ENCODE results near the gene ASIP. TPM values are rescaled to one million over a fixed set of nuclear protein-coding genes. Genes with fewer than 3 reads are reported as not detected.
"Not testable (repeated sequence)": the region's sequence is repeated elsewhere in the genome, so short reads cannot be mapped to it uniquely, and the experiment has no call there.

ASIP gene
- polyA plus RNA-seq (ENCODE audit: low read depth in 6 of 6), result under 1 TPM in 1 of 6 donors, not detected in 5; 0.82 TPM

- Mint-ChIP-seq H3K36me3 (peaks cover 12 to 16% of the 10 kb centered on the region in 2 donors), H3K27ac (peak within 1 kb of the TSS; percentile 10 to 93 (median 52)), H3K4me3 (peak within 1 kb of the TSS in 7 of 8 donors; percentile 13 to 77 (median 61)), H3K27me3 (no peaks in the 10 kb centered on the region), H3K4me1 (peaks cover 32 to 38% (median 36%) of the 10 kb centered on the region in 3 donors), H3K9me3 (peaks cover 7 to 23% (median 16%) of the 10 kb centered on the region in 7 donors)
- ATAC-seq (ENCODE audit: low read depth in 2 of 2) (peak; percentile 89 to 94), DNase-seq (peak; percentile 46)
Measured at GRCh38 chr20:34240693-34241615, at the start of gene ASIP. Gene ASIP (plus strand): TSS chr20:34241423. CDS start chr20:34260375, 18,952 bp downstream.

- H3K27me3 Mint-ChIP-seq, result peaks cover 31 to 33% (median 31%) of the 10 kb centered on the region in 3 donors
- no peaks in the 10 kb centered on the region for H3K9me3 Mint-ChIP-seq
- H3K4me3 Mint-ChIP-seq, result no peak overlapping the region
- no peak overlapping the region for H3K27ac Mint-ChIP-seq
- no peaks in the 10 kb centered on the region for H3K4me1 Mint-ChIP-seq
- H3K36me3 Mint-ChIP-seq, result no peaks in the 10 kb centered on the region
- DNase-seq (no peak), ATAC-seq (ENCODE audit: low read depth in 2 of 2) (no peak)
Measured at GRCh38 chr20:34193051-34193450, 48.2 kb upstream of the ASIP start.

- Mint-ChIP-seq H3K4me3 (no peak overlapping the region), H3K36me3 (no peaks in the 10 kb centered on the region), H3K27me3 (peaks cover 13 to 22% (median 16%) of the 10 kb centered on the region in 3 donors), H3K4me1 (peaks cover 0 to 5% (median 3%) of the 10 kb centered on the region in 3 donors), H3K9me3 (no peaks in the 10 kb centered on the region), H3K27ac (no peak overlapping the region)
- DNase-seq (no peak), ATAC-seq (ENCODE audit: low read depth in 2 of 2) (no peak)
Measured at GRCh38 chr20:34199183-34199582, 42.0 kb upstream of the ASIP start.

GRCh38 chr20:34200023-34200422 lies 41.2 kb upstream of the ASIP start:
- DNase-seq, result no peak
- Mint-ChIP-seq H3K27me3 (peaks cover 10 to 16% (median 14%) of the 10 kb centered on the region in 3 donors), H3K4me1 (peaks cover 0 to 5% (median 4%) of the 10 kb centered on the region in 3 donors), H3K27ac (no peak overlapping the region), H3K36me3 (no peaks in the 10 kb centered on the region), H3K9me3 (no peaks in the 10 kb centered on the region), H3K4me3 (no peak overlapping the region)
- ATAC-seq (ENCODE audit: low read depth in 2 of 2), result no peak

- Mint-ChIP-seq H3K27me3 (peaks cover 6 to 16% (median 10%) of the 10 kb centered on the region in 3 donors), H3K9me3 (peaks cover 0 to 11% (median 3%) of the 10 kb centered on the region in 7 donors), H3K27ac (no peak overlapping the region), H3K4me3 (no peak overlapping the region), H3K4me1 (peaks cover 0 to 8% (median 5%) of the 10 kb centered on the region in 3 donors), H3K36me3 (no peaks in the 10 kb centered on the region)
- DNase-seq (no peak), ATAC-seq (ENCODE audit: low read depth in 2 of 2) (no peak)
Measured at GRCh38 chr20:34201531-34201930, 39.7 kb upstream of the ASIP start.

- ATAC-seq (ENCODE audit: low read depth in 2 of 2); H3K4me1 Mint-ChIP-seq; DNase-seq; H3K36me3 Mint-ChIP-seq: not testable (repeated sequence)
- H3K9me3 Mint-ChIP-seq, result peaks cover 0 to 17% (median 4%) of the 10 kb centered on the region in 7 donors
- peak overlapping the region in 5 of 8 donors; percentile 27 to 91 (median 56) for H3K4me3 Mint-ChIP-seq
- peak overlapping the region in 1 of 6 donors; percentile 19 for H3K27ac Mint-ChIP-seq
- H3K27me3 Mint-ChIP-seq, result peaks cover 0 to 11% (median 8%) of the 10 kb centered on the region in 3 donors
Measured at GRCh38 chr20:34205172-34205880, 35.9 kb upstream of the ASIP start.

GRCh38 chr20:34209111-34209510 lies 32.1 kb upstream of the ASIP start:
- no peak for ATAC-seq (ENCODE audit: low read depth in 2 of 2)
- H3K27ac Mint-ChIP-seq, result no peak overlapping the region
- H3K27me3 Mint-ChIP-seq, result peaks cover 0 to 11% (median 8%) of the 10 kb centered on the region in 3 donors

GRCh38 chr20:34210271-34210670 lies 31.0 kb upstream of the ASIP start:
- ATAC-seq (ENCODE audit: low read depth in 2 of 2) (no peak), DNase-seq (no peak)
- H3K9me3 Mint-ChIP-seq, result peaks cover 0 to 31% (median 7%) of the 10 kb centered on the region in 7 donors
- H3K36me3 Mint-ChIP-seq, result peaks cover 0 to 6% of the 10 kb centered on the region in 2 donors
- H3K27me3 Mint-ChIP-seq, result peaks cover 0 to 11% (median 8%) of the 10 kb centered on the region in 3 donors
- H3K4me3 Mint-ChIP-seq, result no peak overlapping the region
- peaks cover 0 to 2% (median 0%) of the 10 kb centered on the region in 3 donors for H3K4me1 Mint-ChIP-seq
- H3K27ac Mint-ChIP-seq, result no peak overlapping the region

More at GRCh38 chr20:34209111-34209510, 32.1 kb upstream of the ASIP start:
- H3K4me1 Mint-ChIP-seq, result peaks cover 0 to 5% (median 0%) of the 10 kb centered on the region in 3 donors
- no peak overlapping the region for H3K4me3 Mint-ChIP-seq
- peaks cover 0 to 6% of the 10 kb centered on the region in 2 donors for H3K36me3 Mint-ChIP-seq
- peaks cover 0 to 31% (median 7%) of the 10 kb centered on the region in 7 donors for H3K9me3 Mint-ChIP-seq
- DNase-seq, result no peak

- Mint-ChIP-seq H3K9me3 (peaks cover 0 to 27% (median 2%) of the 10 kb centered on the region in 7 donors), H3K27ac (no peak overlapping the region), H3K27me3 (peaks cover 0 to 11% (median 0%) of the 10 kb centered on the region in 3 donors), H3K4me1 (peaks cover 9 to 11% (median 9%) of the 10 kb centered on the region in 3 donors), H3K4me3 (no peak overlapping the region), H3K36me3 (peaks cover 0 to 6% of the 10 kb centered on the region in 2 donors)
- ATAC-seq (ENCODE audit: low read depth in 2 of 2), result no peak
- DNase-seq, result no peak
Measured at GRCh38 chr20:34211591-34211990, 29.6 kb upstream of the ASIP start.

- DNase-seq (no peak), ATAC-seq (ENCODE audit: low read depth in 2 of 2) (no peak)
- H3K4me3 Mint-ChIP-seq, result no peak overlapping the region
- peaks cover 0 to 6% of the 10 kb centered on the region in 2 donors for H3K36me3 Mint-ChIP-seq
- no peak overlapping the region for H3K27ac Mint-ChIP-seq
- peaks cover 6 to 11% (median 7%) of the 10 kb centered on the region in 3 donors for H3K27me3 Mint-ChIP-seq
- peaks cover 0 to 19% (median 2%) of the 10 kb centered on the region in 7 donors for H3K9me3 Mint-ChIP-seq
- peaks cover 9 to 14% (median 11%) of the 10 kb centered on the region in 3 donors for H3K4me1 Mint-ChIP-seq
Measured at GRCh38 chr20:34213213-34213612, 28.0 kb upstream of the ASIP start.

- Mint-ChIP-seq H3K9me3 (peaks cover 0 to 15% (median 2%) of the 10 kb centered on the region in 7 donors), H3K36me3 (peaks cover 0 to 6% of the 10 kb centered on the region in 2 donors), H3K27ac (no peak overlapping the region), H3K4me3 (peak overlapping the region in 6 of 8 donors; percentile 36 to 89 (median 88)), H3K4me1 (peaks cover 9 to 14% (median 11%) of the 10 kb centered on the region in 3 donors), H3K27me3 (peaks cover 14 to 35% (median 31%) of the 10 kb centered on the region in 3 donors)
- DNase-seq (peak; percentile 16), ATAC-seq (ENCODE audit: low read depth in 2 of 2) (peak; percentile 69 to 90)
Measured at GRCh38 chr20:34215711-34216381, 25.4 kb upstream of the ASIP start.

GRCh38 chr20:34216382-34216742 lies 24.9 kb upstream of the ASIP start:
- H3K9me3 Mint-ChIP-seq, result peaks cover 0 to 10% (median 2%) of the 10 kb centered on the region in 7 donors

More at GRCh38 chr20:34216382-34216742, 24.9 kb upstream of the ASIP start:
- ATAC-seq (ENCODE audit: low read depth in 2 of 2), result no peak
- peaks cover 9 to 14% (median 11%) of the 10 kb centered on the region in 3 donors for H3K4me1 Mint-ChIP-seq
- no peak overlapping the region for H3K27ac Mint-ChIP-seq
- H3K27me3 Mint-ChIP-seq, result peaks cover 14 to 40% (median 36%) of the 10 kb centered on the region in 3 donors
- DNase-seq, result no peak
- peaks cover 0 to 6% of the 10 kb centered on the region in 2 donors for H3K36me3 Mint-ChIP-seq
- H3K4me3 Mint-ChIP-seq, result peak overlapping the region in 6 of 8 donors; percentile 36 to 89 (median 88)

Data from naive B cell (primary cell).